HG03060 (cell line): Measurements from ENCODE around the gene TMEM130.

ENCODE experiments used
- ATAC-seq: cut with Tn5 transposase; IDR thresholded peaks from one replicate; pipeline ENCODE4 v1.9.1; 2021; ENCODE audit warnings: low read depth, moderate number of reproducible peaks; ENCODE audit not compliant: unreplicated experiment

Gene TMEM130

GRCh38 chr7:98811299-98811698, 58.5 kb downstream of the TMEM130 start:
- ATAC-seq, result no peak

- no peak for ATAC-seq
These were observed 59.5 kb downstream of the TMEM130 start for GRCh38 chr7:98810153-98810802.

- no peak for ATAC-seq
These were observed 60.9 kb downstream of the TMEM130 start for GRCh38 chr7:98808751-98809460.

GRCh38 chr7:98807068-98808048, 62.5 kb downstream of the TMEM130 start:
- ATAC-seq, result no peak

GRCh38 chr7:98805956-98806838, 63.6 kb downstream of the TMEM130 start:
- no peak for ATAC-seq

GRCh38 chr7:98802781-98803110, 67.1 kb downstream of the TMEM130 start:
- peak; percentile 10 for ATAC-seq

GRCh38 chr7:98802088-98802780, 67.6 kb downstream of the TMEM130 start:
- ATAC-seq, result peak; percentile 84

GRCh38 chr7:98800996-98801395, 68.8 kb downstream of the TMEM130 start:
- no peak for ATAC-seq

GRCh38 chr7:98797150-98797549, 72.7 kb downstream of the TMEM130 start:
- no peak for ATAC-seq
